ENCODE data around the gene FNDC11. TPM values are rescaled to one million over a fixed set of nuclear protein-coding genes. Genes with fewer than 3 reads are reported as not detected.

Gene FNDC11
- total and polyA plus RNA-seq, 2 of the 13 experiments (the other 11 are each of a cell fraction or from before 2014, with no cell fraction given), result 0.07 TPM; not detected in 1

DNA sequence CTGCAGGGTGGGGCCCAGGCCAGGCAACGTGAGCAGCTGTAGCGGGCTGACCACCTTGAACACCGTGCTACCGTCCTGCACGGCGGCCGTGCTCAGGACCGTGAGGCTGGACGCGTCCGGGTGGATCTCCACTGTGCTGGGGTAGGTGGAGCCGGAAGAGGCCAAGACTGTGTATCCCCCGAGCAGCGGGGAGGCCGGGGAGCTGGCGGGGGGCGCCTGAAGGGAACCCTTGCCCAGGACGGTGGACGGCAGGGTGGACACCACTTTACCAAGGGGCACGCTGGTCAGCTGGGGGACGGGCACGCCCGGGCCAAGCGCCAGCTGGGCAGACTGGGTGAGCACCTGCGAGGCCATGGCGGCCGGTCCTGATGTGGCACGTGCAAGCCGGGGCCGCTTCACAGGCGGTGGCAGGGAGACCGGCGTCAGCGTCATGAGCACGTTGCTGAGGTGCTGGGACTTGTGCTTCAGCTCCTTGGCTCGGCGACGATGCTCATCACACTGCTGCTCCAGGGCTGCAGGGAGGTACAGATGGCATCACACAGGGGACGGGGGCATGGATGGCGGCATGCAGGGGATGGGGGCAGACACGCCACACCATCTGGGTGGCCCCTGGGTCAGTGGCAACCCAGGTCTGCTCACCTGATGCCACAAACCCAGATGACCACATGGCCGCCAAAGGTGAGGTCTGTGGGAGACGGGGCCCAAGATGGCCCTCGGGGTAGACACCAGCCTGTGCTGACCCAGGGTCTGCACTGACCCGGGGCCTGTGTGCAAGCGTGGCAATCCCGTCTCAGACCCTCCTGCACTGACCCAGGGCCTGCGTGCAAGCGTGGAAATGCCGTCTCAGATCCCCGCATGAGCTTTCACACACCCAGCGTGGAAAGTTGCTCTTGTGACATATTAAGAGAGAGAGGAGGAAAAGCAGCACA, 36.5 kb downstream of the FNDC11 start:
- no peak for FAIRE-seq
- no peak overlapping the region for H3K9ac ChIP-seq (ENCODE audit: insufficient read depth, low read depth, low read length)
- no peaks in the 10 kb centered on the region for H3K9me3 ChIP-seq (ENCODE audit: low read length)
- H3K4me1 ChIP-seq (ENCODE audit: insufficient read depth, low read length), result peaks cover 12% of the 10 kb centered on the region; the same call in 1 of the 2 replicates
- intact Hi-C loops (cut with micrococcal nuclease; ENCODE audit: unreplicated experiment), result no loop called here
- no peak overlapping the region for H3K4me3 ChIP-seq (replicated peaks in 1 of 3; ENCODE audit: insufficient read depth in 1 of 3, low read depth in 2 of 3, low read length in 3 of 3)
- CTCF ChIA-PET (ENCODE audit: low intra/inter-chr PET ratio, low total read pairs), result no interaction called here
- no peaks in the 10 kb centered on the region for H4K20me1 ChIP-seq (ENCODE audit: insufficient read depth, low read length)
- no peak overlapping the region for H3K4me2 ChIP-seq (ENCODE audit: low read depth, low read length)
- H3K36me3 ChIP-seq (replicated peaks in 1 of 2; ENCODE audit: control insufficient read depth in 1 of 2, insufficient read depth in 2 of 2, low read length in 2 of 2), result peaks cover 15 to 20% of the 10 kb centered on the region in 2 experiments; a peak in 4 of 5 replicates
- BruUV-seq (replicated peaks), result no TSS peak
- in situ Hi-C loops (cut with HindIII; ENCODE audit: extremely low pct_ligation_motif_present, low pct_unique_long_range_greater_than_20kb), result no loop called here
- no peak for ATAC-seq
- H2AFZ ChIP-seq (ENCODE audit: low read length), result no peak overlapping the region
- TF ChIP-seq ZNF143 (CRISPR knock-in tag; IDR thresholded peaks at IDR 0.05) (no peak), AGO2 (optimal IDR thresholded peaks at IDR 0.05; ENCODE audit: low read depth, low read length) (peak; percentile 66)
- H3K79me2 ChIP-seq (ENCODE audit: insufficient read depth, low read length), result no peaks in the 10 kb centered on the region
- no peak overlapping the region for H3K27ac ChIP-seq (ENCODE audit: extremely low read length, insufficient read depth, low read length)
- POLR2A ChIA-PET, result no interaction called here
- WGBS (ENCODE audit: low lambda C conversion rate), result 94% methylated on average over 50 of the region's 52 CpGs
- 0 out of 5 replicates have a peak, but pooled peaks cover 0 to 3% of the 10 kb centered on the region in 2 experiments for H3K27me3 ChIP-seq (ENCODE audit: control insufficient read depth in 1 of 2, insufficient read depth in 2 of 2, low read length in 2 of 2)
- no peak for DNase-seq (ENCODE audit: low spot score)

DNA sequence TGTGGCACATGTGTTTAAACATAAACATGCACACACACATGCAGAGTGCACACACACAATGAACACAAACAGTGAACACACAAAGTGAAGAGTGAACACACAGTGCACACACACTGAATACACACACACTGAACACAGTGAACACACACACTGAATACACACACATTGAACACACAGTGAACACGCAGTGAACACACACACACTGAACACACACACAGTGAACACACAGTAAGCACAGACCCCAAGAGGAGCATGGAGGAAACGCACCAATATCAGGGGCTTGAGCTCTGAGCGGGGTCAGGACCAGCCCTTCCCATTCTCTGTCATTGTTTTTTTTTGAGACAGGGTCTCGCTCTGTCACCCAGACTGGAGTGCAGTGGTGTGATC, 37.2 kb downstream of the FNDC11 start:
- CTCF ChIA-PET (ENCODE audit: low intra/inter-chr PET ratio, low total read pairs), result no interaction called here
- POLR2A ChIA-PET, result no interaction called here

More for the DNA sequence above, 37.2 kb downstream of the FNDC11 start:
- FAIRE-seq (peak; percentile 46), ATAC-seq (no peak), DNase-seq (ENCODE audit: low spot score) (no peak)
- H4K20me1 ChIP-seq (ENCODE audit: insufficient read depth, low read length), result no peaks in the 10 kb centered on the region
- H3K4me1 ChIP-seq (ENCODE audit: insufficient read depth, low read length), result peaks cover 12% of the 10 kb centered on the region; the same call in 1 of the 2 replicates
- H3K4me2 ChIP-seq (ENCODE audit: low read depth, low read length), result no peak overlapping the region
- TF ChIP-seq, protein P1, sequence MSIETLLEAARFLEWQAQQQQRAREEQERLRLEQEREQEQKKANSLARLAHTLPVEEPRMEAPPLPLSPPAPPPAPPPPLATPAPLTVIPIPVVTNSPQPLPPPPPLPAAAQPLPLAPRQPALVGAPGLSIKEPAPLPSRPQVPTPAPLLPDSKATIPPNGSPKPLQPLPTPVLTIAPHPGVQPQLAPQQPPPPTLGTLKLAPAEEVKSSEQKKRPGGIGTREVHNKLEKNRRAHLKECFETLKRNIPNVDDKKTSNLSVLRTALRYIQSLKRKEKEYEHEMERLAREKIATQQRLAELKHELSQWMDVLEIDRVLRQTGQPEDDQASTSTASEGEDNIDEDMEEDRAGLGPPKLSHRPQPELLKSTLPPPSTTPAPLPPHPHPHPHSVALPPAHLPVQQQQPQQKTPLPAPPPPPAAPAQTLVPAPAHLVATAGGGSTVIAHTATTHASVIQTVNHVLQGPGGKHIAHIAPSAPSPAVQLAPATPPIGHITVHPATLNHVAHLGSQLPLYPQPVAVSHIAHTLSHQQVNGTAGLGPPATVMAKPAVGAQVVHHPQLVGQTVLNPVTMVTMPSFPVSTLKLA (IDR thresholded peaks at IDR 0.05), result peak; percentile 88
- TF ChIP-seq ZIK1 (CRISPR knock-in tag; IDR thresholded peaks at IDR 0.05; ENCODE audit: borderline replicate concordance, low read depth) (no peak), ATAD3A (CRISPR knock-in tag; IDR thresholded peaks at IDR 0.05) (no peak), YEATS4 (CRISPR knock-in tag; IDR thresholded peaks at IDR 0.05; ENCODE audit: borderline replicate concordance) (no peak)
- TF ChIP-seq, protein P2, sequence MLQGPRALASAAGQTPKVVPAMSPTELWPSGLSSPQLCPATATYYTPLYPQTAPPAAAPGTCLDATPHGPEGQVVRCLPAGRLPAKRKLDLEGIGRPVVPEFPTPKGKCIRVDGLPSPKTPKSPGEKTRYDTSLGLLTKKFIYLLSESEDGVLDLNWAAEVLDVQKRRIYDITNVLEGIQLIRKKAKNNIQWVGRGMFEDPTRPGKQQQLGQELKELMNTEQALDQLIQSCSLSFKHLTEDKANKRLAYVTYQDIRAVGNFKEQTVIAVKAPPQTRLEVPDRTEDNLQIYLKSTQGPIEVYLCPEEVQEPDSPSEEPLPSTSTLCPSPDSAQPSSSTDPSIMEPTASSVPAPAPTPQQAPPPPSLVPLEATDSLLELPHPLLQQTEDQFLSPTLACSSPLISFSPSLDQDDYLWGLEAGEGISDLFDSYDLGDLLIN (CRISPR knock-in tag; IDR thresholded peaks at IDR 0.05; ENCODE audit: borderline replicate concordance), result no peak
- TF ChIP-seq, protein P3, sequence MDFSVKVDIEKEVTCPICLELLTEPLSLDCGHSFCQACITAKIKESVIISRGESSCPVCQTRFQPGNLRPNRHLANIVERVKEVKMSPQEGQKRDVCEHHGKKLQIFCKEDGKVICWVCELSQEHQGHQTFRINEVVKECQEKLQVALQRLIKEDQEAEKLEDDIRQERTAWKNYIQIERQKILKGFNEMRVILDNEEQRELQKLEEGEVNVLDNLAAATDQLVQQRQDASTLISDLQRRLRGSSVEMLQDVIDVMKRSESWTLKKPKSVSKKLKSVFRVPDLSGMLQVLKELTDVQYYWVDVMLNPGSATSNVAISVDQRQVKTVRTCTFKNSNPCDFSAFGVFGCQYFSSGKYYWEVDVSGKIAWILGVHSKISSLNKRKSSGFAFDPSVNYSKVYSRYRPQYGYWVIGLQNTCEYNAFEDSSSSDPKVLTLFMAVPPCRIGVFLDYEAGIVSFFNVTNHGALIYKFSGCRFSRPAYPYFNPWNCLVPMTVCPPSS (IDR thresholded peaks at IDR 0.05), result 0 out of 2 replicates have a peak, but pooled peaks have one; percentile 45
- no peaks in the 10 kb centered on the region for H3K27me3 ChIP-seq (ENCODE audit: control insufficient read depth in 1 of 2, insufficient read depth in 2 of 2, low read length in 2 of 2)
- peaks cover 15 to 20% of the 10 kb centered on the region in 2 experiments; a peak in 4 of 5 replicates for H3K36me3 ChIP-seq (replicated peaks in 1 of 2; ENCODE audit: control insufficient read depth in 1 of 2, insufficient read depth in 2 of 2, low read length in 2 of 2)
- H3K9me3 ChIP-seq (ENCODE audit: low read length), result no peaks in the 10 kb centered on the region
- no peak overlapping the region for H3K9ac ChIP-seq (ENCODE audit: insufficient read depth, low read depth, low read length)
- WGBS (ENCODE audit: low lambda C conversion rate), result 99% methylated on average over 4 of the region's 4 CpGs
- no TSS peak for BruUV-seq (replicated peaks)
- no peak overlapping the region for H2AFZ ChIP-seq (ENCODE audit: low read length)
- in situ Hi-C loops (cut with HindIII; ENCODE audit: extremely low pct_ligation_motif_present, low pct_unique_long_range_greater_than_20kb), result no loop called here
- H3K4me3 ChIP-seq (replicated peaks in 1 of 3; ENCODE audit: insufficient read depth in 1 of 3, low read depth in 2 of 3, low read length in 3 of 3), result no peak overlapping the region
- no peaks in the 10 kb centered on the region for H3K79me2 ChIP-seq (ENCODE audit: insufficient read depth, low read length)
- H3K27ac ChIP-seq (ENCODE audit: extremely low read length, insufficient read depth, low read length), result no peak overlapping the region
- intact Hi-C loops (cut with micrococcal nuclease; ENCODE audit: unreplicated experiment), result no loop called here

Data from HepG2 (cell line).